ENCODE measurements around the gene MRPL20.
A peak's percentile ranks its signal among the peaks of the same experiment; 100 is the strongest.
"Not testable (repeated sequence)": the region's sequence is repeated elsewhere in the genome, so short reads cannot be mapped to it uniquely, and the experiment has no call there.

Gene MRPL20

DNA sequence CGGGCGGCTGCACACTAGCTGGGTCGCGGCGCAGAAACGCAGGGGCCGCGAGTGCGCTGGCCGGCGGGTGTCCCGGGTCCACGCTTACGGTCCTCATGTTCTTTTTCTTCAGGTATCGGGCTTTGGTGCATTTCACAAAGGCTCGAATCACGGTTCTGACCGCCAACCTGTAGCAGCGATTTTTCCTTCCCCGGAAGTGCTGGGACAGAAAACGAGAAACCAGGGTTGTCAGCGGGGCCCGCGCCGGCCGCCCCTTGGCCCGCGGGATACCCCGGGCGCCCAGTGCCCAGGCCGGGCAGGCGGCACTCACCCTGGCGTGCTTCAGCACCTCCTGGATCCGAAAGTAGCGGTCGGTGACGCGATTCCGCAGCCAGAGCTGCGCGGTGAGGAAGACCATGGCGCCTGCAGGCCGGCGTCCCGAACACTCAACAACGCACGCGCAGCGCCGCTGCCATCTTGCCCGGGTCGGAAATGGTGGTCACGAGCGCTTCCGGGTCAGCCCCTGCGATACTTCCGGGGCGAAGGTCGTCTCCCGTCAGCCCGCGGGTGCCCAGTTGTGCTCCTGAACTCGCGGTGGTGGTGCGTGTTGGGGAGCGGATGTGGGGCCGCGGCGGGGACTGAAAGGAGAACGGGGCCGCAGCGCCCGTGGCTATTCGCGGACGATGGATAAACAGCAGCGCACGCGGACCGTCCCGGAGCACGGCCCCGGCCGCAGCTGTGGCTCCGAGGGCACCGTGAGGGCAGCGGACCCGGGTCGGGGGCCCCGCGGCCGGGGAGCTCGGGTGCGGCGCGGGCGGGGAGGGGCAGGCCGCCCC, at the start of gene MRPL20:
MRPL20 (minus strand) TSS at position 473 of the 815 bp plus-strand sequence; CDS start at position 397, 76 bp downstream.
- peak; percentile 94 for DNase-seq (ENCODE audit: low spot score)

DNA sequence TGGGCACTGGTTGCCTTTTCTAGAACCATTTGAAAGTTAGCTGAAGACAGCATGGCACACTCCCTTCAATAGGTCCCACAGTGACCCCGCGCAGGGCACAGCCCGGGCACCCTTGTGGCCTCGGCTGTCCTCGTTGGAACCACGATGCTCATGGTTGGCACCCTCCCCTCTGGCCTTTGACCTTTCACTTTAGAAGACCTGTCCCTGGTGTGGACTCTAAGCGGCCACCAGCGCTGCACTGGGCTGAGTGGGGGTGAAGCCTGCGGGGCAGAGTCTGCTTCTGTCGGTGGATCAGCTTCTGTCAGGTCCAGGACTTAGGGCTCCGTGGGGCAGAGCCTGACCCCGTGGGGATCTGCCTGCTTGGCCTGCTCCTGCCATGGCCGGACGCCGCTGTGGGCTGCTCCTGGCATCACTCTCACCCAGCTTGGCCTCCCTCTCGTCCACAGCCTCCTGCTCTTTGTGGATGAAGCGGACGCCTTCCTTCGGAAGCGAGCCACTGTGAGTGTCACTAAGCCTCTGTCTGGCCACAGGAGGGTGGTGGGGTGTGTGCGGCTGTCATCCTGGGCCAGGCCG, 49.7 kb upstream of the MRPL20 start:
- DNase-seq (ENCODE audit: low spot score), result not testable (repeated sequence)

DNA sequence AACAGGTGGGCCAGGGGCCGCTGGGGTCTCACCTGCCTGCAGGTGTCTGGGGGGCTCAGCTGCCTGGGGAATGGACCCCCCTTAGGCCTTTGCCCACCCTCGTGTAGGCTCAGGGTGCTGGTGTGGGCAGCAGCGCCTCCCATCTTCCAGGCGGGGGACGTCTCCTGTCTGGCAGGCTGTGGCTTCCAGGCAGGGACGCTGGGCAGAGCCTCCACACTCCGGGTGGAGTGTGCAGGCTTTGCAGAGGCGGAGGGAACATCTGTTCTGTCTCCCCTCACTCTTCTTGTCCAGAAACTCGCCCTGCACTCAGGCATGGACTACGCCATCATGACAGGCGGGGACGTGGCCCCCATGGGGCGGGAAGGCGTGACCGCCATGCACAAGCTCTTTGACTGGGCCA, 48.8 kb upstream of the MRPL20 start:
- not testable (repeated sequence) for DNase-seq (ENCODE audit: low spot score)

DNA sequence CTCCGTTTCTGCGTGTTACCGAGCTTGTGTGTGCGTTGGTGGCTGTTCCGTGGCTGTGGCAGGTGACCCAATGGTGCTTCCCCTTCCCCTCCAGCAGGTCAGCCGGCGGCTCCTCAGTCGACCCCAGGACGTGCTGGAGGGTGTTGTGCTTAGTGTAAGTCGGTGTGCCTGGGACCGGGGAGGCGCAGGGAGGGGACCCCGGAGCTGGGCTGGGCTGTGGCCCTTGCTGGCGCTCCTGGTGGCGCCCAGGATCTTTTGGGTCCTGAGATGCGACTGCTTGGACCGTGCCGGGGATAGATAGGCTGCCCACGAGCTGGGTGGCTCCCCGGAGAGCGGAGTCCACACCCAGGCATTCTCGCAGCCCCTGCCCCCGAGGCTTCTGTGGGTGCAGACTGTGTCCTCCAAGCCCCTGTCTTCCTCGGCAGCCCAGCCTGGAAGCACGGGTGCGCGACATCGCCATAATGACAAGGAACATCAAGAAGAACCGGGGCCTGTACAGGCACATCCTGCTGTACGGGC, 48.3 kb upstream of the MRPL20 start:
- DNase-seq (ENCODE audit: low spot score), result no peak

DNA sequence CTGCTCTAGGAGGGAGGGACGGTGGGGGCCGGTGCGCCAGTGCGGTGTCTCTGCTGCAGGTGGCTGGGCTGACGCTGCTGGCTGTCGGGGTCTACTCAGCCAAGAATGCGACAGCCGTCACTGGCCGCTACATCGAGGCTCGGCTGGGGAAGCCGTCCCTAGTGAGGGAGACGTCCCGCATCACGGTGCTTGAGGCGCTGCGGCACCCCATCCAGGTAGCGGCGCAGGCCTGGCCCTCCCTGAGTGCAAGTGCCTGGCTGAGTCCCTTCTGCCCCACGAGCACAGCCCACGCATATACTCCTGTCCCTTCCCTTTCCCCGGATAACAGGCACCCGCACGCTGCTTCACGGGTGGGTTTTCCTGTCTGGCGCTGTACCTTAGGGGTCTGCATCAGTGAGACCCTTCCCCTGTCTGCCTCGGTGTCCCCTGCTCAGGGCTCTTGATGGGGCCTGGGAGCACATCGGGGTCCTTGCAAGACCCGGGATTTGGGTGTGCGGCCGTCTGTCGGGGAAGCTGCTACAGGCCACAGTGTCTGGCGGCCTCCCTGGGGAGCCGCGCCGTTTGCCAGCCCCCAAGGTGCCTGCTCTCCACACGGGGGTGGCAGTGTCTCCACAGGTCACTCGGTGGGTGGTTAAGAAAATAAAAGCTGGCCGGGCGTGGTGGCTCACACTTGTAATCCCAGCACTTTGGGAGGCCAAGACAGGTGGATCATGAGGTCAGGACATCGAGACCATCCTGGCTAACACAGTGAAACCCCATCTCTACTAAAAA, 47.4 kb upstream of the MRPL20 start:
- not testable (repeated sequence) for DNase-seq (ENCODE audit: low spot score)

DNA sequence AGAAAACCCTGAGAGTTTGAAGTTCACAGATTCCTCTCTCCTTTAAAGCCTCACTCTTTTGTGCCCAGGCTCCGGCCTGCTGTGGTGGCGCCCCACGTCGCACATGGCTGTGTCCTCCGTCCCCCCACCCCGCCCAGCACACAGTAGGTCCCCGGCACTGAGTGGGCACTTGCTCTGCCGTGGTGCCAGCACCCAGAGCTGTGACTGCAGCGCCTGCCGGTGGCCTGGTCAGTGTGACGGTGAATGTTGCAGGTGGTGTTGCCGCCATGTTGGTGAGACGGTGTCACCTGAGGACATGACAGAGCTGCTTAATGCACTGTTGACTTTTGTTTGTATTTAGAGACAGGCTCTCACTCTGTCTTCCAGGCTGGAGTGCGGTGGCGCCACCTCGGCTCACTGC, 45.8 kb upstream of the MRPL20 start:
- DNase-seq (ENCODE audit: low spot score), result no peak

DNA sequence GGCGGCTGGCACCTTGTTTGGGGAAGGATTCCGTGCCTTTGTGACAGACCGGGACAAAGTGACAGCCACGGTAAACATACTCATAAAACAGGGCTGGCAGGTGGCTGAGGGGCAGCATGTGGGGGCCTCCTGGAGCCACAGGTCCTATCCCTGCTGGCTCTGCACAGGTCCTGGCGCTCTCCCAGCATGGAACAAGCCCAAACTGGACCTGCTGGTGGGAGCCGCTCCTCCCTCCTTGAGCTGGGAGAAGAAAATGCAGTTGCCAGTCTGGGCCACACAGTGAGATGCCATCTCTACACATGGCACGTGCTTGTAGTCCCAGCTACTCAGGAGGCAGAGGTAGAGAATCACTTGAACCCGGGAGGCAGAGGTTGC, 45.3 kb upstream of the MRPL20 start:
- not testable (repeated sequence) for DNase-seq (ENCODE audit: low spot score)

DNA sequence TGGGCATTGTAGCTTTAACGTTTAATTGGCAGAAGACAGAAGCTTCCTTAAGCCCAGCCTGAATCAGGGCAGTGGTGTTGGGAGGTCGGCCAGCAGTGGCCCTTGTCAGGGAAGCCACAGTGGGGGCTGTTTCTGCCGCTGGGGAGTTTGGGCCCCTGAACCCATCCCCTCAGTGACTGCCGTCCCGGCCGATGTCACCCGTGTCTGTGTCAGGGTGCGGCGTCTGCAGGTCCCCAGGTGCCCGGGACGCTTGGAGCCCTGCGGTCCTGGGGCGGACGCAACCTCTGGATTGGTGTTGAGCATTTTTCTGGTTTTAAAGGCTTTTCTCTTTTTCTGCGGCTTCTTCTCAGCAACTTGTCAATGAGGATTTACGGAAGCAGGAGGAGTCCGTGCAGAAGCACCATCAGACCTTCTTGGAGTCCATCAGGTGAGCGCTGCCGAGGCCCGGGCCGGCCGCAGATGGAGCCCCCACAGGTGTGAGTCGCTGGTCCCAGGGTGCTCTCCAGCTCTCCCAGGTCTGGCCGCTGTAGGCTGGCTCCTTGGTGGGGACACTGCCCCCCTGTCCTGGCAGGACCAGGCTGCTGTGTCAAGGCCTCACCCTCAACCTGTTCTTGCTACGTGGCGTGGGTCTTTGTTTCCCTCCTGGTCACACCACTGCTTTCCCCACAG, 44.7 kb upstream of the MRPL20 start:
- DNase-seq (ENCODE audit: low spot score), result no peak

DNA sequence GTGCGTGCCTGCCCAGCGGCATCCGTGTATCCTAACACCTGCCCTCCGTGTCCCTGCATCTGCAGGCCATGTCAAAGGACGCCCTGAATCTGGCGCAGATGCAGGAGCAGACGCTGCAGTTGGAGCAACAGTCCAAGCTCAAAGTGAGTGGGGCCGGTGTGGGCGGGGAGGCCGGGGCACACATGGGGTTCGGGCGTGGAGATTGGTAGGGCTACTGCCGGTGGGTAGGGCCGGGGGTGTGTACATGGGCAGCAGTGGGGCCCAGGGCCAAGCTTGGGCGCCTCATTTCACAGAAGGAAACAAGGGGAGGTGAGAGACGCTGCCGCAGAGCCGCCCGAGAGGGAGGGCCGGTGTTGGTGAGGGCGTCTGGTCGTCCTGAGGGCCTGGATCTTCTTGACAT, 43.5 kb upstream of the MRPL20 start:
- not testable (repeated sequence) for DNase-seq (ENCODE audit: low spot score)

DNA sequence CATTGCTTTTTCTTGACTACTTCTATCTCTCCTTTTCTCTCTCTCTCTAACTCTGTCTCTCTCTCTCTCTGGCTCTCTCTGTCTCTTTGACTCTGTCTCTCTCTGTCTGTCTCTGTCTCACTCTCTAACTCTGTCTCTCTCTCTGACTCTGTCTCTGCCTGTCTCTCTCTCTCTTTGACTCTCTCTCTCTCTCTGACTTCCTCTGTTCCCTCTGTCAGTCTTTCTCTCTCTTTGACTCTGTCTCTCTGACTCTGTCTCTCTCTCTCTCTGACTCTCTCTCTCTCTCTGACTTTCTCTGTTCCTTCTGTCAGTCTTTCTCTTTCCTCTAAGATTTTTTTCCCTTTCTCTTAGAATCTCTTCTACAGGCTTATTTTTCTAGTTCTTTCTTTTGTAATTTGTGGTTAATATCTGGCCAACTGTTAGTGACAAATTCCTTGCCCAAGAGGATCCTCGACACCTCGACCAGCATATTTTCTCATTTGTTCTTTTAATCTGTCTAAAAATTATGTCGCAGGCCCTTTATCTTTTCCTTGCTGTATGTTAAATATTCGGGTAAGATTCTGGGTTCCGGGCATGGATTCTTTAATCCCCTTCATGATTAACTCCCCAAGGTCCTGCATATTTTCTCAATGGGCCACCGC, 42.1 kb upstream of the MRPL20 start, which contains the start of gene ATAD3C:
ATAD3C (plus strand) TSS at position 591 of the 641 bp plus-strand sequence. CDS start 995 bp downstream, outside the sequence.
- DNase-seq (ENCODE audit: low spot score), result no peak

DNA sequence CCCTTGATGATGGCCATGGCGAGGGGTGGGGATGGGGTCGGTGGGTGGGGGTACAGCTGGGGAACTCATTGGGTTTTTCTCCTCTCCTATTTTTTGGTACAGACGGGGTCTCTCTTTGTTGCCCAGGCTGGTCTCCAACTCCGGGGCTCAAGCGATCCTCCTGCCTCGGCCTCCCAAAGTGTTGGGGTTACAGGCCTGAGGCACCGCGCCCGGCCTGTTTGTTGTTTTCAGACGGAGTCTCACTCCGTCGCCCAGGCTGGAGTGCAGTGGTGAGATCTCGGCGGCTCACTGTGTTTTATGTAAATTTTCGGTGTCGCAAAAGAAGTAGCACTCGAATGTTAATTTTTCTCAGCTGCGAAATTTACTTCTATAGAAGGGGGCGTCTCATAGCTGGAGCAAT, 39.5 kb upstream of the MRPL20 start:
- DNase-seq (ENCODE audit: low spot score), result not testable (repeated sequence)

DNA sequence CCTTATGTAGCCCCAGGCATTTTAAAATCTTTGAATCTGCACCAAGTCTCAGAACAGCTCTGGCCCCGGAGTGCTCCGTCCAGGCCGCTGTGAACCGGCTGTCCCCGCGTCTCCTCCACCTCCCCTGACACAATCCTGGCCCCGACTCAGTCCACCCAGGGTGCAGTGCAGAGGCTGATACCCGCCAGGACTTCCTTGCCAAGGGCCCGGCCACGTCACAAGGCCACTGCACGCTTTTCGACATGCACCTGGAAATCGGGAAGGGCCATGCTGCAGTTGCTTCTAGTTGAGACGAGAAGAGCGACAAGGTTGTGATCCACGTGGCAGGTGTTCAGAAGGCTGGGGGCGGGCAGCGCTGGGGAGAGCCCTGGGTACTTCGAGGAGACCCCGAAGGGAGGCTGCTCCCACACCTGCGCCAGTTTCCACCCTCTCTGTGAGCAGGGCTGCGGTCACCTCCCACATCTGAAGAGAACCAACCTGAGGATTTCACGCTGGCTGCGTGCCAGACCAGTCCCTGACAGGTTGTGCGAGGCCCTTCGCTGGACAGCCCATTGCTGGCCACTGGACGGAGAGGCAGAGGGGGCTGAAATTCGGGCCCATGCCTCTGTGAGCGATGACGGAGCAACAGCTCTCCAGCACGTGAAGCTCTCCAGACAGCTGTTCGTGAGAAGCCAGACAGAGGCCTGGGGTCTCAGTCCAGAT, 35.1 kb upstream of the MRPL20 start:
- no peak for DNase-seq (ENCODE audit: low spot score)

DNA sequence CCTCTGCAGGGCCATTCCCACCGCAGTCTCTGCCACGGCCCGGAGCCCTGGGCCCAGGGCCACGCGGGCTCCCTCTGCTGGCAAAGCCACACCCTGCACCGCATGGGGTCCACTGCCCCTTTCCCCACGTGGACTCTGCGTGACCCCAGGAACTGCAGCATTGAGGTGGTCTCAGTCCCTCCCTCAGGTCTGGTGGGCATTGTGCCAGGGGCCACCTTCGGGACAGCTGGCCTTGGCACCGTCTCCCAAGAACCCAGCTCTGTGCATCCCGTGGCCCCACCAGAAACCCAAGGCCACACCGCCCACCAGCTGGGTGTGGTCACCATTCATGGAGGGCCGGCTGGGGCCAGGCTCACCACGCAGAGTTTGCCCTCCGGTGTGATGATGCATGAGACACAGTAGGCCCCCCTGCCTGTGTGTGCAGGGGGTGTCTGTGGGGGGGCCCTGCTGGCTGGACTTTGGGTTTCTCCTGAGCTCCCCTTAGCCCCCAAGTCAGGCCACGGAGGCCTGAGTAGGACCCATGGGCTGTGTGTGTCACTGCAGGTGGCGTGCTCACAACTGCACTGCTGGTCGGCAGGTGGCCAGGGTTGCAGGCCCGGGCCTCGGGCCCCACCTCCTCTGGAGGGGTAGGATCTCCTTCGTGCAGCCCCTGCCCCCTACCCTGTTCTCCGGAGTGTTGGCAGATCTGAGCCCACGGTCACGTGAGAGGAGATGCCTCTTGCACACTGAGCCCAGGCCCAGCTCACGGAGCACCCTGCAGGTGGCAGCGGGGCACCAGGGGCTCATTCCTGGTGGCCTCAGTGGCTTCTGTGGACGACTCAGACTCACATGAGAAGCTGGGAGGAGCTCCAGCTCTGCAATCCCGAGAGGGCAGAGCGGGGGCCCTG, 34.2 kb upstream of the MRPL20 start:
- DNase-seq (ENCODE audit: low spot score), result no peak

DNA sequence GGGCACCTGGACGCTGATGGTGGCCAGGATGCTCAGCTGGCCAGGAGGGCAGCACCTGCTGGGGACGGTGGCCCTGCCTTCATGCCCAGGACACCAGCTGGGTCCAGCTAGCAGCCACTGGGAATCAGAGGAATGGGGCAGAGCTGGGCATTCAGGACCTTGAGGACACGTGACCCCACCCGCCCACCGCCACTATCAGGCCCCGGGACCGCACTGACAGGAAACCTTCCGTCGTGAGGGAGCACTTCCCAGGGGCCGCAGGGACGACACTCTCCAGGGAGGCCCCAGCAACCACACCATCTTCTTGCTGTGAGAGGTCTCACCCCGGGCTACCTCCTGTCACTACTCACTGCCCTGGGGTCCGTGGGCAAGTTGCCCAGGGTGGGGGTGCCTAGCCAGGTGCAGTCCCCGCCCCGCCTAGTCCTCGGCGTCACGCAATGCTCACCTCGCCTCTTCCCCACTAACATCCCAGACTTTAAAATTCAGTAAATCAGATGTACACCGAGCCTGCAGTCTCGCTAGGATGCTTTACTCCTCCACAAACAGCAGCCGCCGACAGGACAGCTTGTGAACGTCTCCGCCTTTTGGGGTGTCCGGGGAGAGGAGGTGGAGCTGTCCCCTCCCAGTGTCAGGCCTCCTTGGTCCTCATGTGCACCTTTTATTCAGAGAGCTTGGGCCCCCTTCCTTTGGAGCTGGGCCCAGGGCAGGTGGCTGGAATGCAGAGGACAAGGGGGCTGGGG, 33.3 kb upstream of the MRPL20 start:
- no peak for DNase-seq (ENCODE audit: low spot score)

DNA sequence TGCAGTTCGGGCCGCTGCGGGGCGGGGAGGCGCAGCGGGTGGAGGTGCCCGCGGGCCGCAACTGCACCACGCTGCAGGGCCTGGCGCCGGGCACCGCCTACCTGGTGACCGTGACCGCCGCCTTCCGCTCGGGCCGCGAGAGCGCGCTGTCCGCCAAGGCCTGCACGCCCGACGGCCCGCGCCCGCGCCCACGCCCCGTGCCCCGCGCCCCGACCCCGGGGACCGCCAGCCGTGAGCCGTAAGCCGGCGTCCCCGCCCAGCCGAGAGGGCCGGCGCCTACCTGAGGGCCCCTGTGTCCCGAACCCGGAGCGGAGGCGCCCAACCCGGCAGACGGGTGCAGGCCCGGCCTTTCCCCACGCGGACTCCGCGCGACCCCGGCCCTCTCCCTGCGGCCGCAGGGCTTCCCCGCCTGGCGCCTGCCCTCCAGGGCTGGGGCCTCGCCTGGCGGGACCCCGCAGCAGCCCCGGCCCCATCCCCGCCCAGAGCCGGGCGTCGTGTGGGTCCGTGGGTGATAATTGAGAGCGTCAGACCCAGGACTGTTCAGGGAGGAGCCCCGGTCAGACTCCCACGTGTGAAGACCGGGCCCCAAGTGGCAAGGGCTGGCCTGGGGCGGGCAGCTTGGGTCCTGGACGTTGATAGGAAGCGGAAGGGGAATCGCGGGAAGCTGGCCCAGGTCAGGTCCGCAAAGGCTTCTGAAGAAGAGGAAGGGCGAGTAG, 32.6 kb upstream of the MRPL20 start:
- DNase-seq (ENCODE audit: low spot score), result no peak

DNA sequence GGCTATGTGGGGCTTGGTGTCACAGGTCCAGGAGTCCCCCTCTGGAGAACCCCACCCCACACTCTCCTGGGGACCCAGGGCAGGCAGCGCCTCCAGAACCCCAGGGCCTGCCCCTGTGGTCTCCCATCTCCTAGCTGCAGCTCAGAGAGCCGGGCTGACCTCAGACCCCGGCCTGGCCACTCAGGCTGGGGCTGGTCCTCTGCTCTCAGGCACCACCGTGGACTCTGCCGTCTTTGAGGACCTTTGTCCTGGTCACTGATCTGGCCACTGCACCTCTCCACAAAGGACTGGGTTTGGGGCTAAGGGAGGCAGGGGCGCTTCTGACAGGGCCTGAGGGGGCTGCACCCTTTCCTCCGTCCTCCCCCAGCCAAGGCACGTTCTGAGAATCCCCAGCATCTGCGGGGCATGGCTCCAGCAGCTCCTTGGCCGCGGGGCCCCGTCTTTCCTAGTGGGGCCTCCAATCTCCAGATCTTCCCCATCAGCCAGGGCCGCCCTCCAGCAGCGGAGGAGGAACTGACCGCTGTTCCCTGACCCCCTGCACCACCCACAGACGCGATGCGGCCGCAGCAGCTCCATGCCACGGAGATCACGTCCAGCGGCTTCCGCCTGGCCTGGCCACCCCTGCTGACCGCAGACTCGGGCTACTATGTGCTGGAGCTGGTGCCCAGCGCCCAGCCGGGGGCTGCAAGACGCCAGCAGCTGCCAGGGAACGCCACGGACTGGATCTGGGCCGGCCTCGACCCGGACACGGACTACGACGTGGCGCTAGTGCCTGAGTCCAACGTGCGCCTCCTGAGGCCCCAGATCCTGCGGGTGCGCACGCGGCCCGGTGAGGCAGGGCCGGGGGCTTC, 31.7 kb upstream of the MRPL20 start:
- no peak for DNase-seq (ENCODE audit: low spot score)

DNA sequence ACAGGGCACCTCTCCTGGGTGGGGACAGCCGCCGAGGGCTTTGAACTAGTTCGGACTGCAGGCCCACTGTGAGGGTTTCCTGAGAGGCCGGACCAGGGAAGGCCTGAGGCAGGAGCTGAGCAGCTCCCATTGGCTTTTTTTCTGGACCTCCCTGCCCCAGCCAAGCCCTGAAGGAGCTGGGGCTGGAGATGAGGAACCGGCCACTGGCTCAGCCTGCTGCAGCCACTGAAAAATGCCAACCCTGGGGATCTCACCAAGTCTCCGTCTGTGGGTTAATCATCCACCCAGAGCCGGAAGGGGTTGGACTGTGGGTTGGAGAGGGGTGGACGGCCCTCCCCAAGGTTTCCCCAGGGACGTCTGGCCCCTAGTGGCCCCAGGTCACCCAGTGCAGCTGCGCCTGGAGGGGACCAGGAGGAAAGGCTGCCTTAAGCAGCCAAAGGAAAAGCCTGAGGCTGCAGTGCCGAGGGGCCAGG, 30.8 kb upstream of the MRPL20 start:
- DNase-seq (ENCODE audit: low spot score), result peak; percentile 47

Data from ecto neural progenitor cell (in vitro differentiated cells).